ENCODE data around the gene RIGI.

Gene RIGI

GRCh38 chr9:32503008-32503407, 23.0 kb downstream of the RIGI start:
- Histone ChIP-seq H3K27ac (no peak overlapping the region), H3K27me3 (no peaks in the 10 kb centered on the region), H3K9me3 (no peaks in the 10 kb centered on the region), H3K4me1 (ENCODE audit: control insufficient read depth in 1 of 2, insufficient read depth in 1 of 2, low read depth in 1 of 2, low read length in 1 of 2) (peaks cover under 1 to 2% of the 10 kb centered on the region in 2 experiments), H3K36me3 (peaks cover 24% of the 10 kb centered on the region), H3K4me3 (ENCODE audit: low read depth in 1 of 2, low read length in 1 of 2) (no peak overlapping the region)
- no peak for TF ChIP-seq CTCF (IDR thresholded peaks at IDR 0.05)

DNA sequence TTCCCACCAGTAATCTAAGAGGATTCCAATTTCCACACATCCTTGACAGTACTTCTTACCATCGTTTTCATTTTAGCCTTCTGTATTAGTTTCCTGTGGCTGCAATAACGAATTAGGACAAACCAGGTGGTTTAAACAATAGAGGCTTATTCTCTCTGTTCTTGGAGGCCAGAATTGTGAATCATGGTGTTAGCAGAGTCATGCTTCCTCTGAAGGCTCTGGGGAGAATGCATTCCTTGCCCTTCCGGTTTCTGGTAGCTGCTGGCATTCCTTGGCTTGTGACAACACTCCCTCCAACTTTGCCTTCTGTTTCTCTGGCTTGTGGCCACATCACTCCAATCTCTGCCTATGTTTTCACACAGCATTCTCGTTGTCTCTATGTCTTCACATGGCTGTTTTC, 23.5 kb downstream of the RIGI start:
- Histone ChIP-seq H3K36me3 (peaks cover 30% of the 10 kb centered on the region), H3K4me1 (ENCODE audit: control insufficient read depth in 1 of 2, insufficient read depth in 1 of 2, low read depth in 1 of 2, low read length in 1 of 2) (peaks cover 3 to 5% of the 10 kb centered on the region in 2 experiments), H3K27me3 (no peaks in the 10 kb centered on the region), H3K4me3 (ENCODE audit: low read depth in 1 of 2, low read length in 1 of 2) (no peak overlapping the region), H3K27ac (no peak overlapping the region), H3K9me3 (no peaks in the 10 kb centered on the region)
- no peak for TF ChIP-seq CTCF (IDR thresholded peaks at IDR 0.05)

GRCh38 chr9:32501868-32502267, 24.1 kb downstream of the RIGI start:
- H3K27me3 ChIP-seq: no peaks in the 10 kb centered on the region
- H3K4me3 ChIP-seq (ENCODE audit: low read depth in 1 of 2, low read length in 1 of 2): no peak overlapping the region
- H3K36me3 ChIP-seq: peaks cover 31% of the 10 kb centered on the region
- H3K4me1 ChIP-seq (ENCODE audit: control insufficient read depth in 1 of 2, insufficient read depth in 1 of 2, low read depth in 1 of 2, low read length in 1 of 2): peaks cover 3 to 5% of the 10 kb centered on the region in 2 experiments
- no peak for TF ChIP-seq CTCF (IDR thresholded peaks at IDR 0.05)
- H3K27ac ChIP-seq: no peak overlapping the region
- H3K9me3 ChIP-seq: no peaks in the 10 kb centered on the region

DNA sequence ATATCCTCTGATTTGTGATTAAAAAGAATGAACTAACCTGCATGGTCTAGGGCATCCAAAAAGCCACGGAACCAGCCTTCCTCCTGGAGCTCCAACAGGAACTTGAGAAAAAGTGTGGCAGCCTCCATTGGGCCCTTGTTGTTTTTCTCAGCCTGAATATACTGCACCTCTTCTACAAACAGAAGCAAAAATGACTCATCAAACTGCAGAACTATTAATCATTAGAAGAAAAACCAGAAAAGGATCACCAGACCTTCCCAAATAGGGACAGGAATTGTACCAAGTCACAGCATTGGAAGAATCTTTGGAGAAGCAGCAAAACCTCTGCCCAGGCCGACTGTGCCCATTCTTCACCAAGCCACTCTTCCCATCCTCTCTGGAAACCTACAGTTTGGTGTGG, 25.2 kb downstream of the RIGI start:
- Histone ChIP-seq H3K27ac (no peak overlapping the region), H3K4me3 (ENCODE audit: low read depth in 1 of 2, low read length in 1 of 2) (no peak overlapping the region), H3K4me1 (ENCODE audit: control insufficient read depth in 1 of 2, insufficient read depth in 1 of 2, low read depth in 1 of 2, low read length in 1 of 2) (peaks cover 3 to 5% of the 10 kb centered on the region in 2 experiments), H3K9me3 (no peaks in the 10 kb centered on the region), H3K36me3 (peaks cover 40% of the 10 kb centered on the region), H3K27me3 (no peaks in the 10 kb centered on the region)
- TF ChIP-seq CTCF (IDR thresholded peaks at IDR 0.05): no peak

DNA sequence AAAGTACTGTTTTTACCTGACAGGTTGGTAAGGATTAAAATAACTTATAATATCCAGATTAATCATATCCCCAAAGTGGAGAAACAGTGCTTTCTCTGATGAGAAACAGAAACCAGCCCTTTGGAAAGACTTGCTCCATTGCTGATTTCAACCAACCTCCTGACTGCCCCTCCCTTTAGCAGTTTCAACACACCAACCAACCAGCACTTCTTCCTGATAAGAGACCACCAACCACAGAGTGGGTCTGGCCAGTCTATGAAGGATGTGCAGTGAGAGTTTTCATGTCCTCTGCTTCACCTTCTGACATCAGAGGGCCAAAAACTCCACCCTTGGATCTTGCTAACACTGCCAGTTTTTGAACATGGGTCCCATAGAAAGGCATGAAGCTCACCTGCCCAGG, 28.1 kb downstream of the RIGI start:
- Histone ChIP-seq H3K4me1 (ENCODE audit: control insufficient read depth in 1 of 2, insufficient read depth in 1 of 2, low read depth in 1 of 2, low read length in 1 of 2) (peaks cover 3 to 5% of the 10 kb centered on the region in 2 experiments), H3K4me3 (ENCODE audit: low read depth in 1 of 2, low read length in 1 of 2) (no peak overlapping the region), H3K36me3 (peaks cover 47% of the 10 kb centered on the region), H3K27me3 (no peaks in the 10 kb centered on the region), H3K9me3 (no peaks in the 10 kb centered on the region), H3K27ac (no peak overlapping the region)
- TF ChIP-seq CTCF (IDR thresholded peaks at IDR 0.05): no peak

DNA sequence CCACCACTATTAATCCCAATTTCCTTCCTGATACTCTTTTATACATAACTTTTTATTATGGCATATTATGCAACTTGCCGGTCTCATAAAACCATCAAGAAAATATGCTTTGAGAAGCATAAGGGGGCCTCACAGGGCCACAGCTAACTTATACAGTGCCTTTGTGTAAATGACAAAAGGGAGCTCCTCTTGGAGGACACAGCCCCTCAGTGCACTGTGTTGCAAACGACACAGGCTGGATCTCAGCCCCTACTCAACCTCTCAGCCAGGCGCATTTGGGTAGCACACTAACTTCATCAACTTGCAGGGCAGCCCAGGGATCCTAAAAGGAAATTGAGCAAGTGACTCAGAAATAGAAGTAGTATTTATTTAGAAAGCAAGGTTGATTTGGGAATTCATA, 35.4 kb downstream of the RIGI start:
- TF ChIP-seq CTCF (IDR thresholded peaks at IDR 0.05): no peak
- Histone ChIP-seq H3K9me3 (no peaks in the 10 kb centered on the region), H3K27me3 (no peaks in the 10 kb centered on the region), H3K36me3 (peaks cover 66% of the 10 kb centered on the region), H3K4me1 (ENCODE audit: control insufficient read depth in 1 of 2, insufficient read depth in 1 of 2, low read depth in 1 of 2, low read length in 1 of 2) (no peaks in the 10 kb centered on the region), H3K4me3 (ENCODE audit: low read depth in 1 of 2, low read length in 1 of 2) (no peak overlapping the region), H3K27ac (no peak overlapping the region)
